Measurements from ENCODE around the gene TRIM52. TPM values are rescaled to one million over a fixed set of nuclear protein-coding genes. Genes with fewer than 3 reads are reported as not detected.

Gene TRIM52
- total RNA-seq, 1 experiment from 2014 or later = 9.3 TPM

DNA sequence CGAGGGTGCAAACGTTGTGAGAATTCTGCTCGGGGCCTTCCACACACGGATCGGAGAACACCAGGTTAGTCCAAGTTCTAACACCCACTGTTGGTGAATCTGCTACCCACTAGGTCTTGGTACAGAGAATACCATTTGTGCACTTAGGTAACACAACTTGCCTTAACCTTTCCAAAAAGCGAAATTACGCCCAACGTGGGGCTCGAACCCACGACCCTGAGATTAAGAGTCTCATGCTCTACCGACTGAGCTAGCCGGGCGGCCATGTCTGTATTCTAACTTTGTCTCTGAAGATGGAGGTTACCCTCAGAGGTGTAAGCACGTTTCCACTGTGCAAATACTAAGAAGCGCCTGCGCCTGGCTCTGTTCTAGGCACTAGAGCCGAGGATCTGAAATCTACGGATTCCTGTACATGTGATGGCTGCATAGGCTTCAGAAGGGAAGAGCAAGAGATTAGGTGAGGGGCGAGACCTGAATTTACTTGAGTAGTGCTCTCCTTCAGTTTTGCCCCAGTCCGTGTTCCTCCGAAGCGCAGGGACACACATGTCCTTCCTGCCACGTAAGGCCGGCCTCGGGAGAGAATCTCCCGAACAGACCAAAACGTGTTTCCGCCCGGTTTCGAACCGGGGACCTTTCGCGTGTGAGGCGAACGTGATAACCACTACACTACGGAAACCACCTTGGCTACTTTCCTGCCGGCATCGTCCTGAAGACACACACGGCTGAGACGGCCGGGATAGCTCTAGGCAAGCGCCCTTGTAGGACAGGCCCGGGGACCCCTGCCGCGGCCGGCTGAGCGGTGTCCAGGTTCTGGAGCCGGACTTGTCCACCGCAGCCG is 38.9 kb downstream of the TRIM52 start:
- TSS peak; percentile 99 for BruUV-seq (replicated peaks)
- peak overlapping the region; percentile 96 for H3K27ac ChIP-seq (ENCODE audit: low read length)
- H3K9me3 ChIP-seq (ENCODE audit: control insufficient read depth, insufficient read depth, low read depth, low read length) = no peaks in the 10 kb centered on the region
- intact Hi-C loops (cut with micrococcal nuclease; ENCODE audit: unreplicated experiment) = loop anchor here (2.0 kb wide), 1 partner anchor 31 kb away; no protein-coding TSS in a partner anchor
- H3K27me3 ChIP-seq (ENCODE audit: control insufficient read depth, insufficient read depth, low read length) = no peaks in the 10 kb centered on the region
- CTCF ChIA-PET = no interaction called here
- in situ Hi-C loops (cut with HindIII; ENCODE audit: low pct_unique_long_range_greater_than_20kb, low sequenced_read_pairs) = no loop called here
- TF ChIP-seq POLR2AphosphoS5 (IDR thresholded peaks at IDR 0.05; ENCODE audit: low read depth, low read length) (peak; percentile 85), TCF7L2 (IDR thresholded peaks at IDR 0.05; ENCODE audit: low read depth, low read length) (peak; percentile 48; the same call in 1 of the 2 replicates), SIN3A (IDR thresholded peaks at IDR 0.05; ENCODE audit: borderline replicate concordance, insufficient read depth, low read depth, low read length) (0 out of 2 replicates have a peak, but pooled peaks have one; percentile 39)
- TF ChIP-seq, protein P1, sequence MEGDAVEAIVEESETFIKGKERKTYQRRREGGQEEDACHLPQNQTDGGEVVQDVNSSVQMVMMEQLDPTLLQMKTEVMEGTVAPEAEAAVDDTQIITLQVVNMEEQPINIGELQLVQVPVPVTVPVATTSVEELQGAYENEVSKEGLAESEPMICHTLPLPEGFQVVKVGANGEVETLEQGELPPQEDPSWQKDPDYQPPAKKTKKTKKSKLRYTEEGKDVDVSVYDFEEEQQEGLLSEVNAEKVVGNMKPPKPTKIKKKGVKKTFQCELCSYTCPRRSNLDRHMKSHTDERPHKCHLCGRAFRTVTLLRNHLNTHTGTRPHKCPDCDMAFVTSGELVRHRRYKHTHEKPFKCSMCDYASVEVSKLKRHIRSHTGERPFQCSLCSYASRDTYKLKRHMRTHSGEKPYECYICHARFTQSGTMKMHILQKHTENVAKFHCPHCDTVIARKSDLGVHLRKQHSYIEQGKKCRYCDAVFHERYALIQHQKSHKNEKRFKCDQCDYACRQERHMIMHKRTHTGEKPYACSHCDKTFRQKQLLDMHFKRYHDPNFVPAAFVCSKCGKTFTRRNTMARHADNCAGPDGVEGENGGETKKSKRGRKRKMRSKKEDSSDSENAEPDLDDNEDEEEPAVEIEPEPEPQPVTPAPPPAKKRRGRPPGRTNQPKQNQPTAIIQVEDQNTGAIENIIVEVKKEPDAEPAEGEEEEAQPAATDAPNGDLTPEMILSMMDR (IDR thresholded peaks at IDR 0.05) = no peak
- TF ChIP-seq, protein P2, sequence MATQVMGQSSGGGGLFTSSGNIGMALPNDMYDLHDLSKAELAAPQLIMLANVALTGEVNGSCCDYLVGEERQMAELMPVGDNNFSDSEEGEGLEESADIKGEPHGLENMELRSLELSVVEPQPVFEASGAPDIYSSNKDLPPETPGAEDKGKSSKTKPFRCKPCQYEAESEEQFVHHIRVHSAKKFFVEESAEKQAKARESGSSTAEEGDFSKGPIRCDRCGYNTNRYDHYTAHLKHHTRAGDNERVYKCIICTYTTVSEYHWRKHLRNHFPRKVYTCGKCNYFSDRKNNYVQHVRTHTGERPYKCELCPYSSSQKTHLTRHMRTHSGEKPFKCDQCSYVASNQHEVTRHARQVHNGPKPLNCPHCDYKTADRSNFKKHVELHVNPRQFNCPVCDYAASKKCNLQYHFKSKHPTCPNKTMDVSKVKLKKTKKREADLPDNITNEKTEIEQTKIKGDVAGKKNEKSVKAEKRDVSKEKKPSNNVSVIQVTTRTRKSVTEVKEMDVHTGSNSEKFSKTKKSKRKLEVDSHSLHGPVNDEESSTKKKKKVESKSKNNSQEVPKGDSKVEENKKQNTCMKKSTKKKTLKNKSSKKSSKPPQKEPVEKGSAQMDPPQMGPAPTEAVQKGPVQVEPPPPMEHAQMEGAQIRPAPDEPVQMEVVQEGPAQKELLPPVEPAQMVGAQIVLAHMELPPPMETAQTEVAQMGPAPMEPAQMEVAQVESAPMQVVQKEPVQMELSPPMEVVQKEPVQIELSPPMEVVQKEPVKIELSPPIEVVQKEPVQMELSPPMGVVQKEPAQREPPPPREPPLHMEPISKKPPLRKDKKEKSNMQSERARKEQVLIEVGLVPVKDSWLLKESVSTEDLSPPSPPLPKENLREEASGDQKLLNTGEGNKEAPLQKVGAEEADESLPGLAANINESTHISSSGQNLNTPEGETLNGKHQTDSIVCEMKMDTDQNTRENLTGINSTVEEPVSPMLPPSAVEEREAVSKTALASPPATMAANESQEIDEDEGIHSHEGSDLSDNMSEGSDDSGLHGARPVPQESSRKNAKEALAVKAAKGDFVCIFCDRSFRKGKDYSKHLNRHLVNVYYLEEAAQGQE (IDR thresholded peaks at IDR 0.05; ENCODE audit: insufficient read depth in 1 of 2, low read depth in 2 of 2, low read length in 1 of 2) = no peak
- POLR2A ChIA-PET = no interaction called here
- H3K4me3 ChIP-seq (ENCODE audit: low read depth in 2 of 2, low read length in 2 of 2) = peak overlapping the region; percentile 77 to 83
- peaks cover 25% of the 10 kb centered on the region for H3K4me1 ChIP-seq (ENCODE audit: control insufficient read depth, insufficient read depth, low read length)
- peak; percentile 99 for DNase-seq (ENCODE audit: low read depth, low spot score)
- H3K36me3 ChIP-seq (ENCODE audit: control insufficient read depth, insufficient read depth, low read length) = no peaks in the 10 kb centered on the region; the same call in 1 of the 2 replicates
- peak; percentile 67 for ATAC-seq

DNA sequence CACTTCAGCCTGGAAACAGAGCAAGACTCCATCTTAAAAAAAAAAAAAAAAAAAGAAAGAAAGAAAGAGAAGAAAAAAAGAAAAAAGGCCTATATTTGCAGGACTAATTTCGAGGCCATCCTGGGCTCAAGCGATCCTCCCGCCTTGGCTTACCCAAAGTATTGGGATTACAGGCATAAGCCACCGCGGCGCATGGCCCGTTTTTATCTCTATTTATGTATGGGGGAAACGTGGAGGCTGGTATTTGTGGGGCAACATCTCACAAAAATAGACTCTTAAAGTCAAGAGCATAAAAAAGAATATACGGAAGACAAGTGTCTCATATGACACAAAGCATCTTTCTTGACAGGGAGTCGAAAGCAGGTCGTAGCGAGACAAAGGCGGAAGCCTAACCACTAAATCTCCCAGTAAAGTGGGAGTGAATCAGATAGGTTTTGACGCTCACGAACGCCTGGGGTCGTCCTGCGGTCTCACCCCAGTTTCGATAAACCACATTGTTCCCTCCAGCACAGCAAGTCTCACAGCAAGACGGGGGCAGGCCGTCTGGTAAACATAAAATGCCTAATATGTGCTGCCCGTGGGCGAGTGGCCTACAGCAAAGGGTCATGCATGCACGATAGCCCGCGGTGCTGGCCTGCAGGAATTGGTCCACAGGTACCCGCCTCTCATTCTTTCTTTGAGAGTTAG is 39.7 kb downstream of the TRIM52 start:
- no peaks in the 10 kb centered on the region for H3K9me3 ChIP-seq (ENCODE audit: control insufficient read depth, insufficient read depth, low read depth, low read length)
- no TSS peak for BruUV-seq (replicated peaks)
- no peaks in the 10 kb centered on the region; the same call in 1 of the 2 replicates for H3K36me3 ChIP-seq (ENCODE audit: control insufficient read depth, insufficient read depth, low read length)
- in situ Hi-C loops (cut with HindIII; ENCODE audit: low pct_unique_long_range_greater_than_20kb, low sequenced_read_pairs) = no loop called here
- no peak for DNase-seq (ENCODE audit: low read depth, low spot score)
- ATAC-seq = no peak
- POLR2A ChIA-PET = no interaction called here
- peak overlapping the region; percentile 49 for H3K27ac ChIP-seq (ENCODE audit: low read length)
- intact Hi-C loops (cut with micrococcal nuclease; ENCODE audit: unreplicated experiment) = loop anchor here (2.0 kb wide), 1 partner anchor 30 kb away; no protein-coding TSS in a partner anchor
- H3K4me1 ChIP-seq (ENCODE audit: control insufficient read depth, insufficient read depth, low read length) = peaks cover 25% of the 10 kb centered on the region
- no peaks in the 10 kb centered on the region for H3K27me3 ChIP-seq (ENCODE audit: control insufficient read depth, insufficient read depth, low read length)
- TF ChIP-seq TCF7L2 (IDR thresholded peaks at IDR 0.05; ENCODE audit: low read depth, low read length) = no peak
- TF ChIP-seq, protein P1 (IDR thresholded peaks at IDR 0.05) = no peak
- TF ChIP-seq, protein P2 (IDR thresholded peaks at IDR 0.05; ENCODE audit: insufficient read depth in 1 of 2, low read depth in 2 of 2, low read length in 1 of 2) = no peak
- TF ChIP-seq SIN3A (IDR thresholded peaks at IDR 0.05; ENCODE audit: borderline replicate concordance, insufficient read depth, low read depth, low read length) = no peak
- TF ChIP-seq POLR2AphosphoS5 (IDR thresholded peaks at IDR 0.05; ENCODE audit: low read depth, low read length) = no peak
- CTCF ChIA-PET = no interaction called here
- peak overlapping the region; percentile 44 to 77 for H3K4me3 ChIP-seq (ENCODE audit: low read depth in 2 of 2, low read length in 2 of 2)
